Endodermal cell (in vitro differentiated cells): ENCODE data around the gene PTPRT. TPM values are rescaled to one million over a fixed set of nuclear protein-coding genes. Genes with fewer than 3 reads are reported as not detected.

Experiments used
- DNase-seq: peaks from one replicate; pipeline ENCODE4 v3.0.0-alpha.2; 2017
- H3K27ac ChIP-seq: 2 replicates; pipeline ENCODE4 v1.5.1; 2013; ENCODE audit warnings: mild to moderate bottlenecking, low read depth, low read length, moderate library complexity
- H3K27me3 ChIP-seq: 2 replicates; pipeline ENCODE4 v1.6.1; 2013; ENCODE audit warnings: mild to moderate bottlenecking, low read length, moderate library complexity; ENCODE audit not compliant: insufficient read depth, control insufficient read depth, poor library complexity, severe bottlenecking
- H3K36me3 ChIP-seq: 2 replicates; pipeline ENCODE4 v1.7.0; 2013; ENCODE audit warnings: mild to moderate bottlenecking, low read length, moderate library complexity; ENCODE audit not compliant: control insufficient read depth, insufficient read depth
- H3K4me1 ChIP-seq: one replicate; pipeline ENCODE4 v1.7.0; 2013; ENCODE audit warnings: low read length; ENCODE audit not compliant: control insufficient read depth, insufficient read depth
- H3K4me3 ChIP-seq: 2 replicates; pipeline ENCODE4 v1.5.1; 2013; ENCODE audit warnings: mild to moderate bottlenecking, low read length, moderate library complexity
- H3K9ac ChIP-seq: 2 replicates; pipeline ENCODE4 v1.6.1; 2013; ENCODE audit warnings: mild to moderate bottlenecking, low read length, moderate library complexity; ENCODE audit not compliant: poor library complexity, severe bottlenecking; ENCODE audit errors: extremely low read depth
- H3K9me3 ChIP-seq: 2 replicates; pipeline ENCODE4 v1.6.1; 2013; ENCODE audit warnings: mild to moderate bottlenecking, low read length, moderate library complexity; ENCODE audit not compliant: control insufficient read depth
- H3K27ac Mint-ChIP-seq: 2 replicates; pipeline ENCODE4 v1.8.0; 2020; ENCODE audit warnings: mixed read lengths
- H3K27me3 Mint-ChIP-seq: 2 replicates; pipeline ENCODE4 v1.8.0; 2021; ENCODE audit warnings: mild to moderate bottlenecking, mixed read lengths; ENCODE audit not compliant: insufficient read depth
- H3K36me3 Mint-ChIP-seq: 2 replicates; pipeline ENCODE4 v1.8.0; 2020; ENCODE audit warnings: low read depth, mixed read lengths
- H3K4me1 Mint-ChIP-seq: 2 replicates; pipeline ENCODE4 v1.8.0; 2020; ENCODE audit warnings: mixed read lengths
- H3K4me3 Mint-ChIP-seq: 2 replicates; pipeline ENCODE4 v1.8.0; 2020; ENCODE audit warnings: mild to moderate bottlenecking, moderate library complexity, mixed read lengths
- H3K9me3 Mint-ChIP-seq: 2 replicates; pipeline ENCODE4 v1.8.0; 2020; ENCODE audit warnings: mild to moderate bottlenecking, mixed read lengths
- CTCF ChIP-seq: fragments of 200-600 bp; sonication (generic); conservative IDR thresholded peaks from 2 replicates; pipeline ENCODE4 v1.5.0; 2021; ENCODE audit warnings: antibody characterized with exemption, mild to moderate bottlenecking
- WGBS, 2 experiments: methylation state at CpG; one replicate each; pipeline versions ENCODE4 v1.1.5 to v1.1.7; 2013; ENCODE audit warnings: missing lambda C conversion rate in 2 of 2, mixed read lengths in 1 of 2; ENCODE audit not compliant: insufficient coverage in 1 of 2, insufficient read length in 1 of 2; 5-methylcytosine and 5-hydroxymethylcytosine counted together
- total RNA-seq, 2 donors: library from RNA; stranded (reverse); fragmentation: NEBNext Ultra II Directional in 1 of 2; extraction: Animal tissue kit (Norgen Biotek cat#: 25700) in 1 of 2; gene quantifications; 2 replicates in 1 of 2; 3 replicates in 1 of 2; pipeline ENCODE4 v1.2.1, GENCODE V29; 2021

PTPRT gene
- total RNA-seq, 2 donors from 2014 or later, result 2.3 to 2.7 TPM

GRCh38 chr20:42972591-42972990 lies 217.1 kb downstream of the PTPRT start:
- no peaks in the 10 kb centered on the region for H3K36me3 ChIP-seq
- TF ChIP-seq CTCF, result no peak
- DNase-seq, result no peak
- peaks cover 16% of the 10 kb centered on the region for H3K27me3 Mint-ChIP-seq
- H3K4me3 ChIP-seq, result no peak overlapping the region
- peaks cover 4% of the 10 kb centered on the region for H3K4me1 Mint-ChIP-seq
- H3K36me3 Mint-ChIP-seq, result no peaks in the 10 kb centered on the region
- no peak overlapping the region for H3K9ac ChIP-seq
- no peaks in the 10 kb centered on the region for H3K9me3 Mint-ChIP-seq
- no peak overlapping the region for H3K27ac Mint-ChIP-seq
- H3K27ac ChIP-seq, result no peak overlapping the region
- H3K9me3 ChIP-seq, result no peaks in the 10 kb centered on the region
- H3K4me3 Mint-ChIP-seq, result no peak overlapping the region
- H3K4me1 ChIP-seq, result no peaks in the 10 kb centered on the region
- H3K27me3 ChIP-seq, result no peaks in the 10 kb centered on the region
- WGBS, 2 experiments, result 92 to 94% methylated on average over 2 to 5 of the region's 5 CpGs

- no peaks in the 10 kb centered on the region for H3K27me3 ChIP-seq
- DNase-seq, result no peak
- H3K4me3 ChIP-seq, result no peak overlapping the region
- Mint-ChIP-seq H3K4me1 (peaks cover 4% of the 10 kb centered on the region), H3K27me3 (peaks cover 12% of the 10 kb centered on the region), H3K4me3 (no peak overlapping the region), H3K36me3 (no peaks in the 10 kb centered on the region), H3K9me3 (no peaks in the 10 kb centered on the region), H3K27ac (no peak overlapping the region)
- 97 to 100% methylated on average over 3 to 9 of the region's 9 CpGs for WGBS, 2 experiments
- TF ChIP-seq CTCF, result no peak
- H3K36me3 ChIP-seq, result no peaks in the 10 kb centered on the region
- no peak overlapping the region for H3K9ac ChIP-seq
- H3K27ac ChIP-seq, result no peak overlapping the region
- H3K9me3 ChIP-seq, result no peaks in the 10 kb centered on the region
- no peaks in the 10 kb centered on the region for H3K4me1 ChIP-seq
Observed at GRCh38 chr20:42968746-42969145, 221.0 kb downstream of the PTPRT start.

- no peak for TF ChIP-seq CTCF
- no peaks in the 10 kb centered on the region for H3K27me3 ChIP-seq
- H3K36me3 Mint-ChIP-seq, result no peaks in the 10 kb centered on the region
- no peak overlapping the region for H3K27ac ChIP-seq
- H3K27ac Mint-ChIP-seq, result no peak overlapping the region
- no peak overlapping the region for H3K9ac ChIP-seq
- no peaks in the 10 kb centered on the region for H3K36me3 ChIP-seq
- H3K4me1 ChIP-seq, result no peaks in the 10 kb centered on the region
- no peak overlapping the region for H3K4me3 Mint-ChIP-seq
- peaks cover 7% of the 10 kb centered on the region for H3K9me3 ChIP-seq
- H3K4me1 Mint-ChIP-seq, result peaks cover 2% of the 10 kb centered on the region
- H3K4me3 ChIP-seq, result no peak overlapping the region
- H3K27me3 Mint-ChIP-seq, result peaks cover 5% of the 10 kb centered on the region
- DNase-seq, result no peak
- H3K9me3 Mint-ChIP-seq, result peaks cover 7% of the 10 kb centered on the region
- WGBS, 2 experiments, result 42 to 62% methylated on average over 2 of the region's 2 CpGs
Observed at GRCh38 chr20:42963796-42964195, 225.9 kb downstream of the PTPRT start.
